ENCODE data around the gene LYST. TPM values are rescaled to one million over a fixed set of nuclear protein-coding genes. Genes with fewer than 3 reads are reported as not detected.

Gene LYST
- total and polyA plus RNA-seq, 2 of the 8 experiments (the other 6 are each of a cell fraction or from before 2014, with no cell fraction given) = 0.29 to 0.58 TPM

GRCh38 chr1:235735621-235736020 lies 131.1 kb downstream of the LYST start (continued):
- TF ChIP-seq CHD7 (IDR thresholded peaks at IDR 0.05; ENCODE audit: insufficient replicate concordance, low read length) = no peak
- no peak for TF ChIP-seq HDAC6 (IDR thresholded peaks at IDR 0.05; ENCODE audit: low read depth, low read length)
- no peak for TF ChIP-seq CEBPB (IDR thresholded peaks at IDR 0.05; ENCODE audit: low read depth, low read length)
- TF ChIP-seq SUZ12 (IDR thresholded peaks at IDR 0.05; ENCODE audit: low read length) = no peak
- TF ChIP-seq CHD1 (IDR thresholded peaks at IDR 0.05; ENCODE audit: low read depth, low read length) = no peak

All from H1 (cell line).